Bone marrow (tissue), 2 donors: ENCODE measurements around the gene CHI3L1.

ENCODE experiments used
- DNase-seq, 2 donors: peaks; one replicate each; lab custom pipeline; 2025; lab: John Stamatoyannopoulos, UW

Gene CHI3L1

DNA sequence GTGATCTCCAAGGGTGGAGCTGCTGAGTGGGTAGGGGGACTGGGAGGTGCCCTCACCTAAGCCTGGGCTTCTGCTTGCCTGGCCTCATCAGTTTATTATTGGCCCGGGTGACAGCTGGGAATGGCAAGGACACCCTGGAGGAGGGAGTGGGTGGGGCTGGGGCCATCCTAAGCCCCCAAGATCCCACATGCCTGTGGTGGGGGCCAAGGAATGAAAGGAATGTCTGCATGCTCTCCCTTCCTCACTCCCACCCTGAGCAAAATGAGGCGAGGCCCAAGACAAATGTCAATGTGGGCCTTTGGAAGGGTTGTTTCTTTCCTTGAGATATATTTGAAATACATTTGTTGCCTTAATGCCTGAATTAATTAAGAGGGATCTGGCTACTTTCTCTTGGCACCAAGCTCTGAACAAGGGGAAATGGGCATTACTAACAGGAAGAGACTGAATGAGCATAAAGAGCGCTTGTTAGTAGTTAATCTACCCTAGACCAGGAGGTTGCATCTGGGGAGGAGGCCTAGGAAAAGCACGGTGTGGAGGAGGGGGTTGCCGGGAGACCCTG is 19.7 kb upstream of the CHI3L1 start:
- DNase-seq = no peak

DNA sequence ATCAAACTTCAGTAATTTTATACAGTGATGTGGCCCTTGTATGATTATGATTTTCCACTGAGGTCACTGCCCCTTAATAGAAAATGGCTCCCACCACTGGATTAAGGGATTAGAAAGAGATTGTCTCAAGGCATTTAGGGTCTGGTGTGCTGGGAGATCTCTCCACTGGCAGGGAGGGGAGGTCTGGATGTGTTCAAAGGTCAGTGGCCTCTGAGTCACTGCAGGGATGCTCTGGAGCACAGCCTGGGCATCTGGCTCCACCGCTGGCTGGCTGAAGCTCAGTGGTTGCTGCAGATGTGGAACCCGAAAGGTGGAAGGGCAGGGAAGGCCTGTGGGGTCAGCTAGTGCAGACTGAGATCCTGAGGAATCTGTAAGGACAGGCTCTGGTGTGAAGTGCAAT is 18.3 kb upstream of the CHI3L1 start:
- no peak for DNase-seq

DNA sequence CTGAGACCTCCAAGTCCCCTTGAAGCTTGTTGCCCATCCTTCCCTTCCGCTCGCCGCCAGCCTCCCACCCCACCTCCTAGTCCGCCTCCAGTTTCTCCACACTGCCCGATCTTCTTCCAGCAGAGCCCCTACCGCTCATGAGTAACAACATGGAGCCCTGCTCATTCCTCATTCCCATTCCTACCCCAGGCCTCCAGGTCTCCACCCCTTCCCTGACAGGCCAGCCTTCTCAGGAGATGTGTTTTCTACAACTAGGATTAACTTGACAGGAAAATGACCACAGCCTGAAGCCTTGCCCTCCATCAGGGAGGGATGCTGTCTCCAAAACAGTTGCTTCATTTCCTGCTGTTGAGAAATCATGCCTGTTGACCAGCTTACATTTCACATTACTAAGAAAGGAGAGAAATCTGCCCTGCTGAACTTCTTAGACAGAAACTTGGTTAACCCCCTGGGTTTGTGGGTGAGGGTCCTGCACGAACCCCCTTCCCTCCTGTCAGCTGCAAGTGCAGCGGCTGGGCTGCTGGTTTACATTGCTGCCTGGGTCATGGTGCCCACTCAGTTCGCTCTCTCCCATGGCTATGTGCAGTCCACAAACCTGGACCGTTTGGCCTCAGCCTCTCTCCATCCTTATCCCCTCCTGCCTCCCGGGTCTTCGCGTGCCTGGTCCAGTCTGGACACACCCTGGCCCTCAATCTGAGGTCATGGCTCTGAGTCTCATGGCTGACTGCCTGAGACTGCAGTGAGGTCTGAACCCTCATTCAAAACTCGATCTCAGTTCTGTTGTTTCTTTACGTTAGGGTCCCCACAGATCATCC is 16.1 kb upstream of the CHI3L1 start:
- no peak for DNase-seq

DNA sequence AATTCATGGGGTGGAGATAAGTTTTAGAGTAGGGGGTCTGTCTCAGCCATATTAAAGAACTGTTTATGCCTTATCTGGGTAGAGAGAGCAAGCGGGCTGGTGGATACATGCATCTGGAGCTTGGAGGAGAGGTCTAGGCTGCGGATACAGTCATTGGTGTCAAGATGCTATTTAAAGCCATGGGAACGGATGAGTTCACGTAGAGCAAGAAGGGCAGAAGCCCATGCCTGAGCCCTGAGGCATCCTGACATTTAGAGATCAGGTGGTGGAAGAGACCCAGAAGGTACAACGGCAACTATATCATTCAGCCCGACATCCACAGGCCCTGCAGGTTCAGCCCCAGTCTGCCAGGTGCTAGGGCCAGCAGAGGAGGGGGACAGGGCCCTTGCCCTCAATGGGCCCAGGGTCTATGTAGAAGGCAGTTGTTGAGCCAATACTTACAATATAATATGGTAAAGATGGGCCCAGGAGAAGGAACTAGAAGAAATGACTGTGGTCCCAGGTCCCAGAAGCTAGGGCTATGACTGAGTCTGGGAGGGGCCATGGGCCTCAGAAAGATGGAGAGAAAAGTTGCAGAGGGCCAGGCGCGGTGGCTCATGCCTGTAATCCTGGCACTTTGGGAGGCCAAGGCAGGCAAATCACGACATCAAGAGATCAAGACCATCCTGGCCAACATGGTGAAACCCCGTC is 15.2 kb upstream of the CHI3L1 start:
- DNase-seq = no peak

DNA sequence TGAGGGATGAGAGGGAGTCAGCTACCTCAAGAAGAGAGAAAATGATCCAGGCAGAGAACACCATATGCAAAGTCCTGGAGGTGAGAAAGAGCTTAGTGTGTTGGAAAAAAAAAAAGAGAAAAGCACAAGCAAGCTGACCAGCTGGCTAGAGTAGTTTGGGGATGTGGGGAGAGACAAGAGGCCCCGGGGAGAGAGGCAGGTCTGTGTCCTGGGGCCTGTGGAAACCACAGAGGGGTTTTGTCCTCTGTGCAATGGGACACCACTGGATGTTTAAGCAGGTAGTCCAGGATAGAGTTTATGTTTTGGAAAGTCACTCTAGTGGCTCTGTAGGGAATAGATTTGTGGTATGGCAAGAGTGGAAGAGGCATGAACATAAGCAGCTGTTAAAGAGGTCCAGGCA is 14.4 kb upstream of the CHI3L1 start:
- DNase-seq = no peak

DNA sequence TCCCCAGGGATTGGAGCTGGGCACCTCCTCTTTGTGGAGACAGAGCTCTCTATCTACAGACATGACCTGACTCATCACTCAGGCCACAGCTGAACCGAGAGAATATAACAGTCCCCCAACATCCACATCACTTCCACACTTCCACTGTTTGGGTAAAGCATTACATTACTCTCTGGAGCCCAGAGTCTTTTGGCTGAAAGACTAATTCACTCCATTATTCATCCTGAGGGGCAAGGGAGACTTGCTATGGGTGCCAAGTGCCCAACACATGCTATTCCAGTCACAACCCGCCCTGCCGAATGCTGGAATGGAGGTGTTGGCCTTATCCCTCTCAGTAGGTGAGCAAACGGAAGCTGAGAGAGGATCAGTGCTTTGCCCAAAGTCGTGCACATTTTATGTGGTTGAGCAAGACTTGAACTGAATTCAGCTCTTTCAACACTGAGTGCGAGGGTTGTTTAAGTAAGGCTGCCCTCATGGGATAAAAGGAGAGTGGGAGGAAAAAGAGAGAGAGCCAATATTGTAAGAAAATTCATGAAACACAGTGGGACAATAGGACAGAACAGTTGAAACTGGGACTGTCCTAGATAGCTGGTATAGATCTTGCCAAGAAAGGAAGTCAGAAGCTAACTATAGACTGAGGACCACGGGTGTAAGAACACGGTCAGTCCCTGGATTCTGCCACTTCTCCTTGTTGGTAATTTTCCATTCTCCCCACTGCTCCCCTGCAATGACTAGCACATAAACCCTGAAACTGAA is 13.5 kb upstream of the CHI3L1 start:
- no peak for DNase-seq

DNA sequence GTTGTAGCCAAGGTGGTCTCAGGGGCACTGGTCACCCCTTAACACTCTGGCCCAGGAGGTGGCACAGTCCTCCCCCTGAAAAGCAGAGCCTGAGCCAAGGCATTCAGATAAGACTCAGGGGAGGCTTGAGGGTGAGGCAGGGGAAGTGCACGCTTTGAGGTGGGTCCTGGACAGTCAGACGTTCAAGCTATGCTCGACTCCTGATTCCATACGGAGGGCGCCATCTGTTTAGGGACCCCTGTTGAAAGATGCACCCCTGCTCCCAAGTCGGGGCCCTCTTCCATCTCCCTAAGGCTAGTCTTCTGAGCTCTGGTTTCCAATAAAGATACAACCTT is 12.9 kb upstream of the CHI3L1 start:
- DNase-seq = no peak

DNA sequence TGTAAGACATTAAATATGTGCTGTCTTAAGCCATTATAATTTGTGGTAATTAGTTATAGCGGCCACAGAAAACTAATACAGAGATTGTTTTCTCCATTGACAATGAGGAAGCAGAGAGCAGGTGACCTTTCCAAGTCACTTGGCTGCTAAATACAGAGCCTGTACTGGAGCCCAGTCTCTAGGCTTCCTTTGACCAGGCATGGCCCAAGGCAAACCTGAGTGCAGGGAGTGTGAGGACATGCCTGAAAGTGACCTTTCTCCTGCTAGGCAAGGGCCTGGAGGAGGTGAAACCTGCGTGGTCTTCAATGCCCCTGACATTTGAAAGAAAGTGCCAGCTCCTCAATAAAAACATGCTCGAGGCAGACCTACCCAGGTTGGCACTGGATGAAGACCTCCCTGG is 12.5 kb upstream of the CHI3L1 start:
- no peak for DNase-seq

DNA sequence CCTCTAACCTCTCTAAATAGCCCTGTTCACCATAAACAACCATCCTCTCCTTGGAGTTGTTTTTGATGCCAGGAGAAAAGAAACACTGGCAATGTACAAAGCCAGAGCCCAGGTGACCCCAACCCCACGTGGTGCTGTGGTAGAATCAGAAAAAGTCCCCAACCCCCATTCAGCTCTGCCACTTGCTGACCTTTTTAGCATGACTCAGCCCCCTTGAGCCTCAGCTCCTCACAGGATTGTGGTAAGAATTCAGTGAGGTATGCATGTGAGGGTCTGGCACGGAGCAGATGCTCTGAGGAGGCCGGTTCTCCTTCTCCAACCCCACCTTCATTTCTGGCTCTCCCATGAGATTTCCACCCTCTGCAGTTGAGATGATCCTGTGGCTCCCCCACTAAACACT is 11.1 kb upstream of the CHI3L1 start:
- DNase-seq = no peak

DNA sequence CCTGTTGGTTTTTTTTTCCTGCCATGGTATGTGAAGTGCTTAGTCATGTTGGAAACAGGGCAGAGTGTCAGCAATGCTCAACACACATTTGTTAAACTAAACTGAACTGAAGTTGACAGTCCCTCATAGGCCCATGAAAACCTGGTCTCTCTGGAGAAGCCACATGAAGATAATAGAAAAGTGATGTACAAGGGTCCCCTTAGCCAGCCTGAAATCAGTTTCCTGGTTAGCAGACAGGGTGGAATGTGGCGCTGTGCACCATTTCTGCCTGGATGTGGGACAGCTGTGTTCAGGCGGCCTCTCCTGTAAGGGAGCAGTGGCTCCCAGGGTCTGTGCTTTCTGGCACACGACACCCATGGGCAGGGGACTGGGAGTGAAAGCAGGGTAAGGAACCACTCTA is 9.9 kb upstream of the CHI3L1 start:
- DNase-seq = no peak

DNA sequence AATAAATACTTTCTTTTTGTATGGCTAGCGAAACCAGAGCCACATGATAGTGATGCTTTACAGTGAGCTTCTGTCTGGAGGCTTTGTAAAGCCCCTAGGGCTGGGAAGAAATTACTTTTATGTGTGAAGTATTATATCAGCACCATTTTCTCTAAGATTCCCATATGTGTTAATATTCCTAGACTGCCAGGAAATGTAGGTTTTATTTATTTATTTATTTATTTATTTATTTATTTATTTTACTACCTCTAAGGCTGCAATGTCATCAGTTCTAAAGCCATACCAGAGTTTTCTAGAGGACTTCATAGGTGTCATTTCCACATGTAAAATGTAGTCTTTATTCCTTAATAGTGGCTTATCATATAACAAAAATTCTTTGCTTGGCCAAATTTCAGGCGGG is 4.4 kb upstream of the CHI3L1 start:
- no peak for DNase-seq

DNA sequence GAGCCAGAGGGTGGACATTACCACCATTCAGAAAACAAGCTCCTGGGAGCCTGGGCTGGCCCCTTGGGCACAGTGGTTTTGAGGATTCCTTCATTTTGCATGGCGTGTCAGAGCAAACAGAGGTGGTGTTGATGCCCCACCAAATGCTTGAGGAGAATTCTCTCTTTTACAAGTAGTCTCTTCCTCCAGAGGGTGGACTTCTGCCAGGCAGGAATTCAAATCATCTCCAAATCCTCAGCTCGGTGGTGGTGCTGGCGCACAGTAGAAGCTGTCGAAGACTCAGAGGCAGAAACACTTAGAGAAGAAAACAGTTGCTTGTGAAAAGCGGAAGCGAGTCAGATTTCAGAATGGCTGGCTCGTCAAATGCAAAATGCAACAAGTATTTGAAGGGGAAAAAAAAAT is 3.4 kb upstream of the CHI3L1 start:
- DNase-seq = no peak

DNA sequence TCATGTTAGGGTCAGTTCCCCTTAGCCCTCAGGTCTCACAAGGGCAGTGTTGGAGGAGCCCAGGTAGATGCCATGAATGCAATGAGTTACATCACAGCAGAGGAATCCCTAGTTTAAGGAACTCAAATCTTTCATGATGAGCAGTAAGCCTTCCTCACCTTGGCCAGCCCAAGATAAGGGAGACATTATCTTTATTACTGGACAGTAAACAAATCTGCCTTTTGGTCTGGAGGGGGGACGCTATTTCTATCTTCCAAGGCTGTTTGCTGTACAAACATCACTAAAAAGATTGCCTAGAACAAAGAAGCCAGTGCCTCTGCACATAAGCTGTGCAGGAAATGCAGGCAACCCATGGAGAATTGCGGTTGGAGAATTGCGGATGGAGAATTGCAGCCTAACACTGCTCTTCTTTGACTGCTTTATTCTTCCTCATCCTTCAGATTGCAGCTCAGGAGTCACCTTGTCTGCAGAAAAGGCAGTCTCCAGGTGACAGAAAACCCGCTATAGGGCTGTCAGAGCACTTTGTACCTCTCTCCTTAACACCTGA is 2.3 kb upstream of the CHI3L1 start:
- no peak for DNase-seq

DNA sequence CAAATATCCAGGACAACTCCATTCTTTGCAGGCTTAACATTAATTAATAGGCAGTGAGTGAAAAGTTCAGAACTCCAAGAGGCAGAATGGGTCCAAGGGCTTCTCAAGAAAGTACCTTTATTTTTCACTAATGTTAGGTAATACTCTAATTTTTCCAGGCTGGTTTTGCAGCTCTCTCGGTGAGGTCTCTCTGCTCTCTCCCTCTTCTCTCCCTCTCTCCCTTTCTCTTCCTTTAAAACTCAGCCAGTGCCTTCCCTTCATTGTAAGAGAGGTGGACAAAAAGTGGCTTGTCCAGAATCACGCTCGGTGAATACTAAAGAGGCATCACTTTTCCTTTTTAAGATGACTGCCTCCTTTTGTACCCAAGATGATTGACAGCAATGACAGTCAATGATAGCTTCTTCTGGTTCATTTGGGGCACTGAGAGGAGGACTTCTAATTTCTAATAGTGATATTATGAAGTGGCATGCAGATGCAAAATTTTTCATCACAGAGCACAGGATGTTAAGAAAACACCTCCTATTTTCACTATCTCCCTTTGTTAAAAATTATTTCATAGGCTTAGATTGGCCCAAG is 1.3 kb upstream of the CHI3L1 start:
- no peak for DNase-seq

DNA sequence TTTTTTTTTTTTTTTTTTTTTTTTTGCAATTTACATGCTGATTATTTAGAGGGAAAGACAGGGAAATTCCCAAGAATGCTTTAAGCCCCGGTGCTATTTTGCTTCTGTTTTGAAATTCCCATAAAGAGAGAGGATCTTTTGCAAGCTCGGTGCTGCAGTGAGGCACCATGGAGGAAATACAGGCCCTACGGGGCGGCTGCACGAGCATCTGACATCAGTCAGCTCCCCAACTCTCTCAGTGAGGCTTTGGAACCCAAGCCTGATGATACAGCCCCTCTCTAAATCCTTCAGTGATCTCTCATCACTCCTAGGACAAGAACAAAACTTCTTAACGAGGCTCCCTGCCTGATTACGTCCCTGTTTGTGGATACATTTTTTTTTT is 791 bp upstream of the CHI3L1 start:
- DNase-seq = no peak

DNA sequence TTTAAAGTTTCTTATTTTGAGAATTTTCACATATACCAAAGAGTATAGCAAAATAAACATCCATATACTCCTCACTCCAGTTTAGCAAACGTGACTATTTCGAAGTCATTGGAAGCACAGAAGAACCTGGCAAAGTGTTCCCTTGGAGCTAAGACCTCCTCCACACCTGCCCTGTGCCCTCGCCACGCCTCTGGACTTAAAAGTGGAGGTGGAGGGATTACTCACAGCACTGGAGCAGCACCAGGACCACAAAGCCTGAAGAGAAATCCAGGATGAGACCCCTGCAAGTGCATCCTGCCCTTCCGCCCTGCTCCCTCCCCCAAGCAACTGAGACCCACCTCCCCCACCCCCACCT is 436 bp downstream of the CHI3L1 start:
- DNase-seq = no peak

DNA sequence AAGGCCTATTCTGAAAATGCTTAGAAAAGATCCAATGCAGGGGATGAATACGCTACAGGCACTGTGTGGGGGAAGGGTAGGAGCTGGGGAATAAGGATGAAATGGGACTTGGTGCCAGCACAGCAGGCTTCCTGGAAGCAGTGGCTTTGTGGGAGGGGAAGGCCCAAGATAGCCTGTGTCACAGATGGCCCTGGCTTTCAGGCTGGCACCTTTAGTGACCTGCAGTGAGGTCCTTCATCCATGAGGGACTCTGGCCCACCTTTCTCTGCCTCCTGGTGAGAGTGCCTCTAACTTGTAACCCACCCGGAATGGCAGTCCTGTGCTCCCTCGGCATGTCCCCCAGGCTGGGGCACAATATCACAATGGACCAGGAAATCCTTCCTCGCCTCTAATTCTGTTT is 919 bp downstream of the CHI3L1 start:
- DNase-seq = no peak

DNA sequence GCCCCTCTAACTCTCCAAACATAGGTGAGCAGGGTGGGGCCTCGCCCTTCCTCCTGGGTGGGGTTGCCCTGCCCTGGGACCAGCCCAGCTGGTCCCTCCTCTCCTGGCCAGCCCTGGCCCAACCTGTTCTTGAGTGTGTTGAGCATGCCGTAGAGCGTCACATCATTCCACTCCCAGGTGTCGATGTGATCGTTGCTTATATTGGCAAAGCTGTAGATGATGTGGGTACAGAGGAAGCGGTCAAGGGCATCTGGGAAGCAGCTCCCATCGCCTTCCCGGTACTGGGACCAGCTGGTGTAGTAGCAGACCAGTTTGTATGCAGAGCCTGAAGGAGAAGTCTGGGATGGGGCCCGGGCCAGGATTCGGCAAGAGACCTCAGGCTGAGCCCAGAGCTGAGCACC is 1.4 kb downstream of the CHI3L1 start:
- no peak for DNase-seq

DNA sequence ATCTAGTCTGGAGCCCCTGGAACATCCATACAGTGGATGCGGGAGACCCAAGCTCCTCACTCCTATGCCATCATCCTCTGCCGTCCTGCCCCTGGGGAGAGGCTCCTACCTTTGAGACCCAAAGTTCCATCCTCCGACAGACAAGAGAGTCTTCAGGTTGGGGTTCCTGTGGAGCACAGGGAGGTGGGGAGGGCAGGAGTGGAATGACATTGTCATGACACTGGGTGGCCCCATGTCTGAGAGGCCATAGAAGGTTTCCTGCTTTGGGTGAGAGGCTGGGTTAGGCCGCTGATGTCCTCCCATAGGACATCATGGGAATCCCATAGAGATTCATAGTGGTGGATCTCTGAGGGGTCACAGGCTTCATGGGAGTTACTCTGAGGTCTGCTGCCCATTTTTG is 2.0 kb downstream of the CHI3L1 start:
- DNase-seq = no peak

DNA sequence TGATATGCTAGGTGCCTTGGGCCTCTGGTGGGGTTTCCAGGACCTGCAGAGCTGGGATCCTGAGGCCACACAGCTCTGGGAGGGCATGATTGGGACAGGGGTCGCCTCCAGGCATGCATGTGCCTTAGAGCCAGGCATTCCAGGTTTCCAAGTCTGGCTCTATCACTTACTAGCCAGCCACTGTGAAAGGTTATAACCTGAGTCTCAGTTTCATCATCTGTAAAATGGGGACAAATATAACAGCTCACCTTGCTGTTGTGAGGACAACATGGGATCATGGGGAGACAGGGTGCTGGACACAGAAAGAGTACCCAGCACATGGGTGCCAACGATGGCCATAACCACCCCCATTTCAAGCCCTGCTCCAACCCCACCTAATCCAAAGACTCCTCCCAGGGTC is 2.7 kb downstream of the CHI3L1 start:
- no peak for DNase-seq

DNA sequence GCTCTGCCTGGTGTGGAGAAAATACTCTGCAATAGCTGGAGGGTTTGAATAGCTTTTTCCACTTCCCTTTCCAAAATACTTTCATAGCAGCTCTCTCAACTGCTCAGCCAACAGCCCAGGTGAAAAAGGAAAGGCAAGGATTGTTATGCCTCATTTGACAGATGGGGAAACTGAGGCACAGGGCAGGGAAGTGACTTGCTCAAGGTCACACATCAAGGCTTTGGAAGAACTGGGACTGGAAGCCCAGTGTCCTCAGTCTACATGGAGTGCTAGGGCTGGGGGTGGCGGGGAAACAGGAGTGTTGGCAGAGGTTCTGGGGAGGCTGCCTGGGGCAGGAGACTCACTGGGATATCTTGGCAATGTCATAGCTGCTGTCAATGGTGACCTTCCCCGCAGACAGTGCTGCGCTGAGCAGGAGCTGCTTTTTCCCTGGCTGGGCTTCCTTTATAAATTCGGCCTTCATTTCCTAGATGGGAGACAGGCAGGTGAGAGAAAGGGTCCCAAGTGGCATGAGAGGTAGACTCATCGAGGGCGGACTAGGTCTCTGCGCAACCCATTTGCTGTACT is 4.0 kb downstream of the CHI3L1 start:
- no peak for DNase-seq
